T-helper 1 cell treated with Interleukin-12 subunit alpha and Interleukin-12 subunit beta and Interleukin-4 antibody, amounts not matched to agents 30 μg/mL and 1 μg/mL, for 36 hours (primary cell): ENCODE data around the gene CRABP2.

ENCODE experiments used
- H3K27ac Mint-ChIP-seq: one replicate; pipeline ENCODE4 v1.8.0; 2021; ENCODE audit warnings: mild to moderate bottlenecking, mixed read lengths
- H3K27me3 Mint-ChIP-seq: one replicate; pipeline ENCODE4 v1.8.0; 2021; ENCODE audit warnings: low read depth, mixed read lengths
- H3K36me3 Mint-ChIP-seq: one replicate; pipeline ENCODE4 v1.8.0; 2021; ENCODE audit warnings: low read depth, mixed read lengths
- H3K4me1 Mint-ChIP-seq: one replicate; pipeline ENCODE4 v1.8.0; 2021; ENCODE audit warnings: low read depth, mixed read lengths
- H3K4me3 Mint-ChIP-seq: one replicate; pipeline ENCODE4 v1.8.0; 2021; ENCODE audit warnings: mild to moderate bottlenecking, moderate library complexity, mixed read lengths
- H3K9me3 Mint-ChIP-seq: one replicate; pipeline ENCODE4 v1.8.0; 2021; ENCODE audit warnings: mixed read lengths

CRABP2 gene

DNA sequence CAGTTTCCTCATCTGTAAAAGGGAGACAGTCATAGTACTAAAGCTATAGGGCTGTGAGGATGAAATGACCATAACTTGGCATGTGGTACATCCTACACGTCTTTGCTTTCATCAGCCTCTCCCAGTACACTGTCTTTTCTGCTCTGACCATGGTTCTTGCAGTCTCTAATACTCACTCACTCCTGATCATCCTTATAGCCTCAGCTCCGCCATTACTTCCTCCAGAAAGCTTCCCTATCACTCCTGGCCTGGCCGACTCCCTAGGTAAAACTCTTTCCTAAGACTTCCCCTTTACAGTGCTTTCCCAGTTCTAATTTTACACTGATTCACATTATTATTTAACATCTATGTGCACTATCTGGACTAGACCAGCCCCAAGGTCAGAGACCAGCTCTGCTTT is 40.5 kb upstream of the CRABP2 start:
- peaks cover 42% of the 10 kb centered on the region for H3K36me3 Mint-ChIP-seq
- peaks cover 68% of the 10 kb centered on the region for H3K4me1 Mint-ChIP-seq
- no peaks in the 10 kb centered on the region for H3K9me3 Mint-ChIP-seq
- H3K27ac Mint-ChIP-seq, result peak overlapping the region; percentile 21
- H3K4me3 Mint-ChIP-seq, result no peak overlapping the region
- H3K27me3 Mint-ChIP-seq, result no peaks in the 10 kb centered on the region

DNA sequence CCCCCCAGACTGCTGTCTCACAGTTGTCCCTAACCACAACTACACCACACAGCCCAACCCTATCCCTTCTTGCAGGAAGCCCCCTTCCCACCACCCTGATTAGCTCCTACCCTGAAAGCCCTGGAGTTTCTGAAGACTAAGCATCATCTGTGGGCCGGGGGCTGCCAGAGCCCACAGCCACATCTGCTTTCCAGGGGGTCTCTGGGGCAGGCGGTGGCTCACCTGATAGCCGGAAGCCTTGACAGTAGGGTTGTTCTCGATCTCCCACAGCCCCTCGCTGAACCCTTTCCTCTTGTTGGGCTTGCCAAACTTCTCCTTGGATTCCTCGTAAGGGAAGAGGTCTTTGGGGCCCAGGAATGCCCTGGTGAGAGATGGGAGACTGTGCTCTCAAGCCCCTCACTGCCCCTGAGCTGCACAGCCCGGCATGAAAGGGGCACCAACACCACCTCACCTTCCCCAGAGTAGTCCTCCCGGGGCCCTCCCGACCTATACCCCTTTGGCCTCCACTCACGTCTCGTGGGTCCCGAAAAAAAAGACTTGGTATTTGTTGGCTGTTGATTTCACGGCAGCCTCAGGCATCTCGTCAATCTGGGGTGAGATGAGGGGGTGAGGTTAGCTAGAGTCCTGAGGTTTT is 39.5 kb upstream of the CRABP2 start:
- no peaks in the 10 kb centered on the region for H3K9me3 Mint-ChIP-seq
- H3K4me1 Mint-ChIP-seq, result peaks cover 67% of the 10 kb centered on the region
- H3K36me3 Mint-ChIP-seq, result peaks cover 46% of the 10 kb centered on the region
- H3K27ac Mint-ChIP-seq, result peak overlapping the region; percentile 70
- H3K4me3 Mint-ChIP-seq, result no peak overlapping the region
- no peaks in the 10 kb centered on the region for H3K27me3 Mint-ChIP-seq

DNA sequence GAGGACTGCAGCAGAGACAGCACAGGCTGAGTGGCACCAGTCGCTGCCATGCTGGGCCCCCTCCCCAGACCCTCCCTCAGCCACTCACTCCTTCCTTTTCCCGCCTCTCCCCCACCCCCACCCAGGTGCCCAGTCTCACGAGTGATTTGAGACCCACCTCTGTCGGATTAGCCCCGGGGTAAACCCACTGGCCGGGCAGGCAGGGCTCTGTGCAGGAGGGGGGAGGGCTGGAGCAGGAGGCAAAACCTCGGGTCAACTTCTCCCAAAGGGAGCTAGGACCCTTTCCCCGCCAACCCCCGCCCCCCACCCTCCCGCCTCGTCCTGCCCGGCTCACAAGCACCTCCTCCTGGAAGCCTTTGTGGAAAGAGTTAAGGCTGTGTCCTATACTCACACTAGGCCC is 39.0 kb upstream of the CRABP2 start:
- Mint-ChIP-seq H3K27me3 (no peaks in the 10 kb centered on the region), H3K4me1 (peaks cover 63% of the 10 kb centered on the region), H3K9me3 (no peaks in the 10 kb centered on the region), H3K36me3 (peaks cover 46% of the 10 kb centered on the region), H3K4me3 (no peak overlapping the region), H3K27ac (no peak overlapping the region)

DNA sequence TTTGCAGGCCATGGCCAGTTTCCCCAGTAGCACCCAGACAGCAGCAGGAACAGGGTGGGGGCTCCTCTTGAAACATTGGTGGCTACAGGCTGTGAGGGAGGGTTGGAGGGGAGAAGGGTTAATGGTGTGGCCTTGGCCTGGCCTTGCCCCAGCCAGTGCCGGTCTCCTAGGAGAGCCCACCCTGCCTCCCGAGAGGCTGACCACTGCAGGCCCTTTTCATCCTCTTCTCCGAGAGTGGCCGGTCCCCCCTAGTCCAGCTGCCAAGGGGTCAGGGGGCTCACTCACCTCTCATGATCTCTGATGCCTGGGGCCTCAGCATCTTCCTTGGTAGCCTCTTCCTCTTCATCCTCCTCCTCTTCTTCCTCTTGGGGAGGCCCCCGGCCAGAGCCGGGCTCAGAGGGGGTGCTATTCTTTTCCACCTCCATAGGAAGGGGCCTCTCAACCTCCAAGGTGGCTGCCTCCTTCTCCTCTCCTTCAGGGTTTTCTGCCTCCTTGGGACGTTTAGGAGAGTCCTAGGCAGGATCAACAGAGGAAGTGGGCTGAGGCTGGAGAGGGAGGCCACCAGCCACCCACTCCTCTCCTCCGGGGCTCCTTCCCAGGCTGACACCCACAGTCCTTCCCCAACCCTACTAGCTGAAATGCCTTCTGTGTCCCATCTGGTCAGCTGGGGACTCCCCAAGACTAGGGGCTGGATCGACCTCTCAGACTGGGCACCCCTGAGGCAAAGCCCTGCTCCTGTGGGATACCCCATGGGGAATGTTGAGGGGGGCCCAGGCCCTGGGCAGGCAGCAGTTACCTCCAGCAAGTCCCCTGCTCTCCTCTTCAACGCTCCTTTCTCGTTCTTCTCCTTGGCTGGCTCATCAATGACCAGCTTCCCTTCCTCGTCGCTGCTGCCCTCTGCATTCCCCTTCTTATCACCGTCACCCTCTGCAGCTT is 38.3 kb upstream of the CRABP2 start:
- Mint-ChIP-seq H3K27ac (peak overlapping the region; percentile 55), H3K4me3 (no peak overlapping the region), H3K9me3 (no peaks in the 10 kb centered on the region), H3K36me3 (peaks cover 44% of the 10 kb centered on the region), H3K27me3 (no peaks in the 10 kb centered on the region), H3K4me1 (peaks cover 57% of the 10 kb centered on the region)

GRCh38 chr1:156742801-156743200 is 37.4 kb upstream of the CRABP2 start:
- Mint-ChIP-seq H3K36me3 (peaks cover 44% of the 10 kb centered on the region), H3K4me3 (no peak overlapping the region)

DNA sequence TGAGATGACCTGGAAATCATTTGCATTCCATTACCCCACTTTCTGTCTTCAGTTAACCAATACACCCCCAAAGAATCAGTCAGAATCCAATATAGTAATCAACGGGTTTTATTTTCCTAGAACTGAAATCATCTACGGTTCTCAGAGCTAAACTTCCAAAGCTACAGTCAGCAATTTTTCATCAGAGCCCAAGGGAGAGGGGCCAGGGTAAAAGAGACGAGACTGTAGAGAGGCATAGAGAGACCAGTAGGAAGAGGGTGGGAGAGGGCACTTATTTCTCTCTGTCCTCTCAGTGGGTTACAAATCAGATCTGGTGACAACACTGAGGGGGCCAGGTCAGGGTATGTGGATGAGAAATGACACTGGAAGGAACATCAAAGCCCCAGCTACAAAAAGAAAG is 36.6 kb upstream of the CRABP2 start:
- H3K4me1 Mint-ChIP-seq, result peaks cover 42% of the 10 kb centered on the region
- H3K27me3 Mint-ChIP-seq, result no peaks in the 10 kb centered on the region
- no peaks in the 10 kb centered on the region for H3K9me3 Mint-ChIP-seq
- peak overlapping the region; percentile 96 for H3K27ac Mint-ChIP-seq
- peaks cover 43% of the 10 kb centered on the region for H3K36me3 Mint-ChIP-seq
- peak overlapping the region; percentile 96 for H3K4me3 Mint-ChIP-seq

More at GRCh38 chr1:156742801-156743200, 37.4 kb upstream of the CRABP2 start:
- peak overlapping the region; percentile 55 for H3K27ac Mint-ChIP-seq
- H3K9me3 Mint-ChIP-seq, result no peaks in the 10 kb centered on the region
- H3K27me3 Mint-ChIP-seq, result no peaks in the 10 kb centered on the region
- peaks cover 49% of the 10 kb centered on the region for H3K4me1 Mint-ChIP-seq

GRCh38 chr1:156741481-156741983 is 36.1 kb upstream of the CRABP2 start:
- Mint-ChIP-seq H3K27ac (peak overlapping the region; percentile 96), H3K36me3 (peaks cover 43% of the 10 kb centered on the region), H3K9me3 (no peaks in the 10 kb centered on the region), H3K4me3 (peak overlapping the region; percentile 96), H3K4me1 (peaks cover 40% of the 10 kb centered on the region), H3K27me3 (no peaks in the 10 kb centered on the region)

- Mint-ChIP-seq H3K27ac (peak within 1 kb of the TSS; percentile 96), H3K36me3 (peaks cover 41% of the 10 kb centered on the region), H3K27me3 (no peaks in the 10 kb centered on the region), H3K4me1 (peaks cover 34% of the 10 kb centered on the region), H3K4me3 (peak within 1 kb of the TSS; percentile 96), H3K9me3 (no peaks in the 10 kb centered on the region)
Observed at GRCh38 chr1:156740741-156741480, 35.5 kb upstream of the CRABP2 start, which contains the start of gene MRPL24. Gene MRPL24, minus strand, starts transcription at chr1:156741088. Its CDS starts 2,384 bp downstream, at chr1:156738704.

DNA sequence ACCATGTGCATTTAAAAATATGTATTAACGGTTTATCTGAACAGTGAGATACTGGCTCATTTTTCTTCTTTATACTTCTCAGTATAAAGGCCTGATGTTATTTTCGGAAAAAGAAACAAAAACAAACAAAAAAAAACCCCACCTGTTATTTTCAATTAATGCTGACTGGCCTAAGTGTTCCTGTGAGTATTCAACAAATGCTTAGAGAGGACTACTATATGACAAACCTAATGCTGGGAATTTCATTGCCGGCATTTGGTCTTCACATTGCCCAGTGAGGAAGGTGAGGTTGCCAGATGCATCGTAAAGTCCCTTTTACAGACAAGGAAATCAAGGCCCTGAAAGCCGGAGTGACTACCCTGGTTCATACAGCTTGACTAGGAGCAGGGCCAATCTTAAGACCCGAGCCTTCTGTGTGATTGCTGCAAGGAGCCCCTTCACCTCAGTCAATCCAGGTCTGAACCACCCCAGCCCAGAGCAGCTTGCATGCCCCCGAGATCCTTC is 34.9 kb upstream of the CRABP2 start:
- Mint-ChIP-seq H3K4me1 (peaks cover 28% of the 10 kb centered on the region), H3K27me3 (no peaks in the 10 kb centered on the region), H3K36me3 (peaks cover 36% of the 10 kb centered on the region), H3K4me3 (peak overlapping the region; percentile 96), H3K9me3 (no peaks in the 10 kb centered on the region), H3K27ac (peak overlapping the region; percentile 96)

- no peaks in the 10 kb centered on the region for H3K9me3 Mint-ChIP-seq
- H3K4me1 Mint-ChIP-seq, result peaks cover 21% of the 10 kb centered on the region
- H3K36me3 Mint-ChIP-seq, result peaks cover 30% of the 10 kb centered on the region
- no peaks in the 10 kb centered on the region for H3K27me3 Mint-ChIP-seq
- H3K4me3 Mint-ChIP-seq, result peak overlapping the region; percentile 43
- no peak overlapping the region for H3K27ac Mint-ChIP-seq
Observed at GRCh38 chr1:156738916-156739315, 33.5 kb upstream of the CRABP2 start.

DNA sequence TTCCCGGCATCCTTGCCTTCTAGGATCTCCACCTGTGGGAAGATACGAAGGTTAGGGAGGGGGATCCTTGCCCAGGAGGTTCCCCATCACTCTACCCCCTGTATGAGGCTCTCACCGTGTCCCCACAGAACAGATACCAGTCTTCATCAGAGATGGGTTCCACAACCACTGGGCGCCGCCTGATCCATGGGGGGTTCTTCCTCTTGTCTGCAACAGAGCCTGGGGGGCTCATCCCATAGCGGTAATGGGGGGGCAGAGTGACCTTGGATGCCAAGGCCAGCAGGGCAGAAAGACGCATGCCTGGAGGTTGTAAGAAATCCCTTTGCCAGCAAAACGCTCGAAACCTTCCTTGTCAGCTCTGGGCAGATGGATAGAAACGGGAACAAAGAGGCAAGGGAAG is 33.0 kb upstream of the CRABP2 start:
- H3K27ac Mint-ChIP-seq, result no peak overlapping the region

GRCh38 chr1:156733989-156734584 is 28.7 kb upstream of the CRABP2 start:
- H3K4me1 Mint-ChIP-seq, result peaks cover 22% of the 10 kb centered on the region
- H3K27me3 Mint-ChIP-seq, result no peaks in the 10 kb centered on the region
- peaks cover 13% of the 10 kb centered on the region for H3K36me3 Mint-ChIP-seq
- no peak overlapping the region for H3K4me3 Mint-ChIP-seq
- H3K27ac Mint-ChIP-seq, result no peak overlapping the region
- no peaks in the 10 kb centered on the region for H3K9me3 Mint-ChIP-seq

More for the DNA sequence above, 33.0 kb upstream of the CRABP2 start:
- no peak overlapping the region for H3K4me3 Mint-ChIP-seq
- peaks cover 25% of the 10 kb centered on the region for H3K36me3 Mint-ChIP-seq
- no peaks in the 10 kb centered on the region for H3K27me3 Mint-ChIP-seq
- no peaks in the 10 kb centered on the region for H3K9me3 Mint-ChIP-seq
- H3K4me1 Mint-ChIP-seq, result peaks cover 18% of the 10 kb centered on the region

GRCh38 chr1:156728599-156729462 is 23.4 kb upstream of the CRABP2 start, which contains the start of gene ISG20L2:
Gene ISG20L2, minus strand, starts transcription at chr1:156728766. Its CDS starts 1,114 bp downstream, at chr1:156727652.
- Mint-ChIP-seq H3K27ac (peak within 1 kb of the TSS; percentile 99), H3K4me1 (peaks cover 35% of the 10 kb centered on the region), H3K27me3 (no peaks in the 10 kb centered on the region), H3K36me3 (peaks cover 23% of the 10 kb centered on the region), H3K4me3 (no peak within 1 kb of the TSS), H3K9me3 (no peaks in the 10 kb centered on the region)
